Lower lobe of right lung (tissue), 2 donors: ENCODE data around the gene ARGLU1. TPM values are rescaled to one million over a fixed set of nuclear protein-coding genes. Genes with fewer than 3 reads are reported as not detected.

Experiments used
- ATAC-seq, 2 donors: fragments of 200-7000 bp; cut with Tn5 transposase; one replicate each; pipeline ENCODE4 v1.9.1; 2020 to 2022; ENCODE audit warnings: mild to moderate bottlenecking in 2 of 2, moderate library complexity in 2 of 2
- DNase-seq: peaks from one replicate; pipeline ENCODE4 v3.0.0-alpha.2; 2020
- H3K27ac ChIP-seq: fragments of 200-600 bp; one replicate; pipeline ENCODE4 v1.8.0; 2022
- H3K27me3 ChIP-seq: fragments of 200-600 bp; one replicate; pipeline ENCODE4 v1.8.0; 2022; ENCODE audit warnings: low read depth
- H3K36me3 ChIP-seq: fragments of 200-600 bp; one replicate; pipeline ENCODE4 v1.8.0; 2022; ENCODE audit warnings: mild to moderate bottlenecking
- H3K4me1 ChIP-seq: fragments of 200-600 bp; one replicate; pipeline ENCODE4 v1.8.0; 2022
- H3K4me3 ChIP-seq: fragments of 200-600 bp; one replicate; pipeline ENCODE4 v1.8.0; 2022; ENCODE audit warnings: mild to moderate bottlenecking
- H3K9me3 ChIP-seq: fragments of 200-600 bp; one replicate; pipeline ENCODE4 v1.8.0; 2022
- intact Hi-C: fragments of 100-400 bp; cut with DNase I; formaldehyde crosslinking; loops from one replicate; pipeline ENCODE4 v1.11.0; 2022
- total RNA-seq: library from RNA; stranded (reverse); fragmentation: NEBNext Ultra II Directional; extraction: Animal tissue kit (Norgen Biotek cat#: 25700); gene quantifications from one replicate; pipeline ENCODE4 v1.2.1, GENCODE V29; 2021
- TF ChIP-seq, protein P1 (sequence below): fragments of 200-600 bp; IDR thresholded peaks from one replicate; pipeline ENCODE4 v1.8.0; 2022; ENCODE audit warnings: antibody characterized with exemption, mild to moderate bottlenecking
- donor health status: DM: no; HTN: yes; CAD: no; lungs with severe emphysema.

Gene ARGLU1
- total RNA-seq, 1 donor from 2014 or later = 108 TPM

DNA sequence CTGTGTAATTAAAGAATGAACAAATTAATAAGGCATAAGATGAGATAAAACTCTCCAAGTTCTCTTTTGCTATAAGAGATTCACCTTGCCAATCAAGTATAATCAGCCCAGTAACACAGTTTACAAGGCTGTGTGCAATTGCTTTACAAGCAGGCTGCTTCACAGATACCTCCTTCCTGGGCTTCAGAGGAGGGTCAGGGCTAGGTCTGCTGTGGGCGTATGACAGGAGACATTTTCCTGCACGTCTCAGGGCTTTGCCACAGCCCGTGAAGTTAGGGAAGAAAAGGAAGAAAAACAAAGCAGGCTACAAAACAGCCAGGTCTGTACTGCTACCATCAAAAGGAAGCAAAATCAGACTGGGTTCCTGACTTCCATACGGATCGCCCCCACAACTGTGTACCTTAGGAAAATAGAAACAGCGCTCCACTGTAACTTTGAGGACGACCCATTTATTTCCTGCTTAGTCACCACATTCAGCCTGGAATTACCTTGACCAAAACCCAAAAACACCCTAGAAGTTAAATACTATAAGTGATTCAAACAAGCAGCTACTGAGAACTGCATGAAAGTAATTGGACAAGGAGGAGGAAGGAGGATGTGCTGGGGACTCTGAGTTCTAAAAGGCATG is 44.9 kb downstream of the ARGLU1 start:
- Histone ChIP-seq H3K36me3 (no peaks in the 10 kb centered on the region), H3K27me3 (no peaks in the 10 kb centered on the region), H3K4me1 (peaks cover 65% of the 10 kb centered on the region), H3K27ac (peak overlapping the region; percentile 32), H3K9me3 (no peaks in the 10 kb centered on the region), H3K4me3 (peak overlapping the region; percentile 9)
- TF ChIP-seq, protein P1, sequence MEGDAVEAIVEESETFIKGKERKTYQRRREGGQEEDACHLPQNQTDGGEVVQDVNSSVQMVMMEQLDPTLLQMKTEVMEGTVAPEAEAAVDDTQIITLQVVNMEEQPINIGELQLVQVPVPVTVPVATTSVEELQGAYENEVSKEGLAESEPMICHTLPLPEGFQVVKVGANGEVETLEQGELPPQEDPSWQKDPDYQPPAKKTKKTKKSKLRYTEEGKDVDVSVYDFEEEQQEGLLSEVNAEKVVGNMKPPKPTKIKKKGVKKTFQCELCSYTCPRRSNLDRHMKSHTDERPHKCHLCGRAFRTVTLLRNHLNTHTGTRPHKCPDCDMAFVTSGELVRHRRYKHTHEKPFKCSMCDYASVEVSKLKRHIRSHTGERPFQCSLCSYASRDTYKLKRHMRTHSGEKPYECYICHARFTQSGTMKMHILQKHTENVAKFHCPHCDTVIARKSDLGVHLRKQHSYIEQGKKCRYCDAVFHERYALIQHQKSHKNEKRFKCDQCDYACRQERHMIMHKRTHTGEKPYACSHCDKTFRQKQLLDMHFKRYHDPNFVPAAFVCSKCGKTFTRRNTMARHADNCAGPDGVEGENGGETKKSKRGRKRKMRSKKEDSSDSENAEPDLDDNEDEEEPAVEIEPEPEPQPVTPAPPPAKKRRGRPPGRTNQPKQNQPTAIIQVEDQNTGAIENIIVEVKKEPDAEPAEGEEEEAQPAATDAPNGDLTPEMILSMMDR = no peak
- ATAC-seq = no peak
- intact Hi-C loops = no loop called here
- no peak for DNase-seq

DNA sequence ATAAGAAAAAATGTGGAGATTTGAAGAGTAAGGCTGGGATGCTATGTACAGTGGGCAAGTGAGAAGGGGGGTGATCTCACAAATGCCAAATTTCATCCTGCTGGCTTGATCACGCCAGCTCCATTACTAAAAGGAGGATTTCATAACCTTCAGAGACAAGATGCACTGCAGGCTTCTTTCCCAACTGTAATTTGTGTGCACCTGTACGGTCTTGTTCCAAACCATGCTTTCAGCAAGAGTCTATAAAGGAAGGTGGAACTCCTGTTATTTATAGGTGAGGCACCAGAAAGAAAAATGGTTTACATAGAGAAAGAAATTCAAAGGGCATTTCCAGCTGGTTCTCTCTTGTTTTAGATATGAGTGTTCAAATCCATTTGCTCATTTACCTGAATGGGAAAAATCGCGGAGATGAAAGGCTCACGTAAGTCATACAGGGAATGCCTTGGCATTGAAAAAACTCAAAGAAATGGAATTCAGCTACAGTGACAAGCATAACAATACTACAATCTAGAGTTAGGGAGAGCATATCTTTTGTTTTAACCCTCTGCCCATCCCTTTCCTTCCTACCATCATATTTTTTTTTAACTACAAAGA is 45.7 kb downstream of the ARGLU1 start:
- Histone ChIP-seq H3K4me3 (no peak overlapping the region), H3K27me3 (no peaks in the 10 kb centered on the region), H3K27ac (peak overlapping the region; percentile 32), H3K36me3 (no peaks in the 10 kb centered on the region), H3K4me1 (peaks cover 57% of the 10 kb centered on the region), H3K9me3 (no peaks in the 10 kb centered on the region)
- ATAC-seq (no peak), DNase-seq (no peak)
- TF ChIP-seq, protein P1 = no peak
- intact Hi-C loops = no loop called here

DNA sequence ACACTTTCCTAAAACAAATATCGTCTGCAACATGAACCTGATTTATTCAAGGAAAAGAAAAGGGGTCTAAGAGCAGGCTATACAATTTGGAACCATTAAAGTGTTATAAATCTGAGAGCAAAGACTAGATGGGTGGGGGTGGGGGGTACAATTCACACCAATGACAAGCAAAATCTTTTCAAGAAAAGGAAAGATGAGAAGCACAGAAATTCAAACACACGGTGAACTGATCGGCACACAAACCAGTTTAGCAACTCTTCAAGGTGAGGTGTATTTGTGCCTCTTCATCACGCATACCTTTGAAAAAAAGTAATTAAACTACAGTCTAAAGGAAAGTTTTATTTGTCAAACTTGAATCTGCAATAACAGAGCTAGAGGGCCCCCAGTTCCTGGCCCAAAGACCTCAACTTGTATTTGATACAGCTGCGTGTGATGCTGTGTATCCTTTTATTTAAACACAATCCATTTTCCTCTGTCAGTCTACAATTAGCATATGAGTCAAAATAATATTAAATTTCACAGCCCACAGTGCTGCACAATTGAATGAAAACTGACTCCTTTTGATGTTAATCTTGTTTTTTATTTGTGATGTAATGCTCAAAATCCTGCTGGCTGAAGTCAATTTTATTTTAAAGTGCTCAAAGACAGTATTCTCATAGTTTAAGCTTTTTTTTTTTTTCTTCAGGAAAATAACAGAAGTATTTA is 46.7 kb downstream of the ARGLU1 start:
- H3K36me3 ChIP-seq = no peaks in the 10 kb centered on the region
- H3K9me3 ChIP-seq = no peaks in the 10 kb centered on the region
- TF ChIP-seq, protein P1 = no peak
- H3K4me3 ChIP-seq = no peak overlapping the region
- DNase-seq (no peak), ATAC-seq (peak; percentile 45 to 57)
- peaks cover 53% of the 10 kb centered on the region for H3K4me1 ChIP-seq
- H3K27ac ChIP-seq = peak overlapping the region; percentile 48
- intact Hi-C loops = no loop called here
- no peaks in the 10 kb centered on the region for H3K27me3 ChIP-seq

DNA sequence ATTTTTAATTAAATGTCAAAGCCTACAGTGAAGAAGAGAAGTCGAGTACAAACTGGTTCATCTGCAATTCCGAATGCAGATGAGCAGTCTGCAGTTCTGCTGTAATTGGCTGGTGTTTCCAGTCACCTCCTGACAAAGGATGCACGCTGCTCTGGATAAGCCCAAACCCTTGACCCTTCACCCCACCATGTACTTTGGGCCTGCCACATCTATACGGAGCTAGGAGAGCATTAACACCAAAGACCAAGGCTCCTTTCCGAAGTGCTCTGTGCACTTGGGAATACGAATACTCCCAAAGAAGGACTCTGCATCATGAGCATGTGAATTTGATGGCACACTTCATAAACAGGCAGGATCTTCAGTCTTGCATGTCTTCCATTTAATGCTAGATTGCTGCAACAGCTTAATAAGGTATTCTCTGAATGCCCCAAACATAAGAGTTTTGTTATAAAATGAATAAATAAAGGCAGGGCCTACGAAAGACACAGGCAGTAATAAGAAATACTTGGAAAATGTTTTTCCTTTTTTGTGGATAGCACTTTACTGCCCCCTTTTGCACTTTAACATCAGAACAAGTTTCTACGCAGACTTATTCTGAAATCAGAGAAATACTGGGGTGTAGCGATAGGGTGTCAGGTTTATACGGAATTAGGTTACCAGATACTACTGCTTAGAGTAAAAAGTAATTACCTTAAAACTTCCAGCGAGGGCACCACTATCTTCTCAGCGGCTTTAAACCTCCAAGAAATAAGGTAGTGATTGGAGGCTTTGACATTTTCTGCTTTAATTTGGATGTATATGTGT is 47.5 kb downstream of the ARGLU1 start:
- Histone ChIP-seq H3K27me3 (no peaks in the 10 kb centered on the region), H3K4me1 (peaks cover 45% of the 10 kb centered on the region), H3K4me3 (no peak overlapping the region), H3K9me3 (no peaks in the 10 kb centered on the region), H3K36me3 (no peaks in the 10 kb centered on the region), H3K27ac (peak overlapping the region; percentile 48)
- DNase-seq (no peak), ATAC-seq (peak; percentile 40 to 51)
- TF ChIP-seq, protein P1 = peak; percentile 25
- intact Hi-C loops = no loop called here

DNA sequence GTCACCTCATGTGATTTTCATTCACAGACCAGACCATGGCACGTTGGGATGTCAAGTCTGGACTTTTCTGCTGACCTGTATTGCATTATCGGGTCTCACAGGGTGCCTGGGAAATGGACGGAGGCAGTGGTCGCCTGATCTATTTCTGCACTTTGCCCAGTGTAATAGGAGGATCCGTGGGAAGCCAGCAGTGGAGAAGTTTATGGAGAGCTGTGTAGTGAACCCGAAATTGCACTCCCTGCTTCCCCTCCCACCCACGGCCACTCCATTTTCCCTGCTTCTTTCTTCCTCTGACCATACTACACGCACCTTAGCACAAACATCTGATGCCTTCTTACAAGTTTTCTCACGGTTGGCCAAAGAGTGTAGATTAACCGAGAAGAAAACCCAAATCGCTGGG is 49.4 kb downstream of the ARGLU1 start:
- Histone ChIP-seq H3K27me3 (no peaks in the 10 kb centered on the region), H3K36me3 (no peaks in the 10 kb centered on the region), H3K4me3 (no peak overlapping the region), H3K27ac (no peak overlapping the region), H3K9me3 (no peaks in the 10 kb centered on the region), H3K4me1 (peaks cover 29% of the 10 kb centered on the region)
- DNase-seq (no peak), ATAC-seq (no peak)
- TF ChIP-seq, protein P1 = no peak
- intact Hi-C loops = no loop called here
